A673 (cell line): ENCODE results near the gene GPS1. TPM values are rescaled to one million over a fixed set of nuclear protein-coding genes. Genes with fewer than 3 reads are reported as not detected.

Source experiments
- BruUV-seq: library from RNA; stranded (reverse); fragments of 400-500 nt; replicated peaks from 2 replicates; lab custom pipeline; 2021; lab: Mats Ljungman, UMichigan
- CTCF ChIA-PET: fragments of 300-600 bp; sonication (Branson Sonifier 250); formaldehyde crosslinking; loops from one replicate; lab custom pipeline; 2022; ENCODE audit warnings: antibody characterized with exemption; lab: Charles Lee
- POLR2A ChIA-PET: fragments of 300-600 bp; sonication (Branson Sonifier 250); formaldehyde crosslinking; loops from one replicate; lab custom pipeline; 2022; ENCODE audit warnings: antibody characterized with exemption; ENCODE audit not compliant: low non-redundant PET; lab: Charles Lee
- DNase-seq: peaks from one replicate; pipeline ENCODE4 v3.0.0-alpha.2; 2015; ENCODE audit warnings: low spot score
- H3K27ac ChIP-seq: fragments of 200-600 bp; sonication (generic); 2 replicates; pipeline ENCODE4 v1.5.1; 2016; ENCODE audit warnings: mixed run types, low read depth, mild to moderate bottlenecking, mixed read lengths, antibody characterized with exemption, low read length; ENCODE audit not compliant: poor library complexity, severe bottlenecking
- H3K27me3 ChIP-seq: fragments of 200-600 bp; sonication (generic); replicated peaks from 2 replicates; pipeline ENCODE4 v1.6.1; 2017; ENCODE audit warnings: mixed run types, low read depth, mild to moderate bottlenecking, mixed read lengths, antibody characterized with exemption, low read length; ENCODE audit not compliant: insufficient read depth, poor library complexity
- H3K36me3 ChIP-seq: fragments of 200-600 bp; sonication (generic); 2 replicates; pipeline ENCODE4 v1.6.1; 2016; ENCODE audit warnings: mixed run types, mild to moderate bottlenecking, mixed read lengths, antibody characterized with exemption, low read length; ENCODE audit not compliant: insufficient read depth, poor library complexity, severe bottlenecking
- H3K4me1 ChIP-seq: fragments of 200-600 bp; sonication (generic); 2 replicates; pipeline ENCODE4 v1.6.1; 2017; ENCODE audit warnings: mixed run types, mild to moderate bottlenecking, mixed read lengths, antibody characterized with exemption, low read length; ENCODE audit not compliant: insufficient read depth, poor library complexity, severe bottlenecking
- H3K4me3 ChIP-seq: fragments of 200-600 bp; sonication (generic); 2 replicates; pipeline ENCODE4 v1.5.1; 2016; ENCODE audit warnings: low read depth, mixed run types, mild to moderate bottlenecking, mixed read lengths, low read length; ENCODE audit not compliant: poor library complexity, severe bottlenecking
- H3K9me3 ChIP-seq: fragments of 200-600 bp; sonication (generic); 2 replicates; pipeline ENCODE4 v1.6.1; 2016; ENCODE audit warnings: mixed run types, low read depth, mild to moderate bottlenecking, mixed read lengths, antibody characterized with exemption, low read length; ENCODE audit not compliant: poor library complexity, severe bottlenecking
- EZH2 ChIP-seq: fragments of 200-600 bp; sonication (generic); IDR thresholded peaks from 2 replicates; pipeline ENCODE4 v1.6.1; 2017; ENCODE audit warnings: borderline replicate concordance, low read depth, mild to moderate bottlenecking, mixed read lengths, antibody characterized with exemption, low read length; ENCODE audit not compliant: poor library complexity, severe bottlenecking
- intact Hi-C: fragments of 100-400 bp; cut with micrococcal nuclease; formaldehyde crosslinking; loops from one replicate; pipeline ENCODE4 v1.10.0; 2022; ENCODE audit not compliant: unreplicated experiment
- total RNA-seq: library from RNA; stranded (reverse); gene quantifications from 2 replicates; pipeline ENCODE4 v1.2.3, GENCODE V29; 2021
- TF ChIP-seq, protein P1 (sequence below): fragments of 300-800, 200-600 bp; sonication (generic); conservative IDR thresholded peaks from 2 replicates; pipeline ENCODE4 v1.5.1; 2017; ENCODE audit warnings: low read depth, mild to moderate bottlenecking, antibody characterized with exemption, low read length, moderate library complexity, mixed read lengths

GPS1 gene
- total RNA-seq, 1 experiment from 2014 or later = 162 TPM

DNA sequence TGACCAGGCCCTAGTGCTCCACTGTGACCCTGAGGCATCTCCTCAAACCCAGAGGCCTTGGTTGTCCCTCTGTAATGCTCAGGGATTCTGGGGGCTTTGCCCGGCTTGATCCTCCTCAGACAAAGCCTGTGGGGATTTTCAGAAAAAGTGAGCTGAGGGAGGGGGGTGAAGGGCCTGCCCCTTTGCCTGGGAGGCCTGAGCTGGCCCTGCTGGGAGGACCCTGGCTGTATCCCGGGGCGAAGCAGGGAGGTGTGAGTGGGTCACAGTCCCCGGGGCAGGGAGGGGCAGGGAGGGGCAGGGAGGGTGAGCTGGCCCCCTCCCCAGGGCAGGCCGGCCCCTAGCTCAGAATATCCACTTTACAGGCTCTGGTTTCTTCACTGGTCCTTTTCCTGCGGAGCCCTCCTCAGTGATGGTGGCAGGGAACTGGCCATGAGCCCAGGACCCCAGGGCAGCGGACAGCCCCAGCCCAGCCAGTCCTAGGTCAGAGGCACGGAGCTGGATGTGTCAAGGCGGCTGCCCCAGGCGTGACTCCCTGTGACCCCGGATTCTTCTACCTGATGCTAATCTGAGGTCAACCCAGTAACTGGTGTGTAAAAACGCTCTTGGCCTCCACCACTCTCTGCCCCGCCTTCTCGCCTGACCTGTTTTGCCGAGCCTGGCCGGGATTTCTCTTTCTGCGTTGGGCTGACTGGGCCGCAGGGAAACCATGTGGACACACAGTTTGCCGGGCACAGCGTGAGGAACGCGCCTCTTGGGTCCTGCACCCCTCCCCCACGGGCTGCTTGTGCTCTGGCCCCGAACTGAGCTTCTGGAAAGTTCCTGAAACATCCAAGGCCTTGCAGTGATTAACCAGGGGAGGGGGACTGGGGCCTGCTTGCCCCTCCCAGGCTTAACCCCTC, 52.1 kb downstream of the GPS1 start:
- no peaks in the 10 kb centered on the region for H3K36me3 ChIP-seq
- peak overlapping the region; percentile 30 for H3K27ac ChIP-seq
- H3K27me3 ChIP-seq = no peaks in the 10 kb centered on the region
- H3K4me1 ChIP-seq = peaks cover 30% of the 10 kb centered on the region
- DNase-seq = no peak
- no peak overlapping the region for H3K4me3 ChIP-seq
- CTCF ChIA-PET = no interaction called here
- no TSS peak for BruUV-seq
- intact Hi-C loops = no loop called here
- no peaks in the 10 kb centered on the region for H3K9me3 ChIP-seq
- TF ChIP-seq, protein P1, sequence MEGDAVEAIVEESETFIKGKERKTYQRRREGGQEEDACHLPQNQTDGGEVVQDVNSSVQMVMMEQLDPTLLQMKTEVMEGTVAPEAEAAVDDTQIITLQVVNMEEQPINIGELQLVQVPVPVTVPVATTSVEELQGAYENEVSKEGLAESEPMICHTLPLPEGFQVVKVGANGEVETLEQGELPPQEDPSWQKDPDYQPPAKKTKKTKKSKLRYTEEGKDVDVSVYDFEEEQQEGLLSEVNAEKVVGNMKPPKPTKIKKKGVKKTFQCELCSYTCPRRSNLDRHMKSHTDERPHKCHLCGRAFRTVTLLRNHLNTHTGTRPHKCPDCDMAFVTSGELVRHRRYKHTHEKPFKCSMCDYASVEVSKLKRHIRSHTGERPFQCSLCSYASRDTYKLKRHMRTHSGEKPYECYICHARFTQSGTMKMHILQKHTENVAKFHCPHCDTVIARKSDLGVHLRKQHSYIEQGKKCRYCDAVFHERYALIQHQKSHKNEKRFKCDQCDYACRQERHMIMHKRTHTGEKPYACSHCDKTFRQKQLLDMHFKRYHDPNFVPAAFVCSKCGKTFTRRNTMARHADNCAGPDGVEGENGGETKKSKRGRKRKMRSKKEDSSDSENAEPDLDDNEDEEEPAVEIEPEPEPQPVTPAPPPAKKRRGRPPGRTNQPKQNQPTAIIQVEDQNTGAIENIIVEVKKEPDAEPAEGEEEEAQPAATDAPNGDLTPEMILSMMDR = no peak
- POLR2A ChIA-PET = no interaction called here

DNA sequence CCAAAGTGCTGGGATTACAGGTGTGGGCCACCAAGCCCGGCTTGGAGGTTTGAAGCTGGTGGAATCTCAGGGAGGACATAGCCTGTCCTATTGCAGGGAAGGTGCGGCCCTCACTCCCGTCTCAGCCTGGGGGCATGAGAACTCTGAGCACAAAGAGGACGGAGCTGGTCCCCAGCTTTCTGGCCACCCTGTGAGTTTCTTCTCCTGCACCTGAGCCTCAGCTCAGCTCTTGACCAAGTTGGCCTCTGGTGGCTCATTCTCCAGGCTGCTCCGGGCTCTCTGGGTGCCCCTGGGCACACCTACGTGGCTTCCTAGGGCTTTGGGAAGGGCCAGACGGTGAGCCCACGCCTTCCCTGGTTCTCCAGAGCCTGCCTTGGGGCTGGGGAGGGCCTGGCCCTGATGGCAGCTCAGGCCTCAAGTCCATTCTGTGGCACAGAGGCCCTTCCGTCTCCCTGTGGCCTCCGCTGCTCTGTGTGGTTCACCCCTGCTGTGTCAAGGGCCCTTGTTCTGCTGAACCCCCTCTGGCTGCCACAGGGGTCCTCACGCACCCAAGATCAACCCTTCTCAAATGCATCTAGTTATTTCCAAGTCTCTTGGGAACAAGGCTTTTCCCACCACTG, 53.2 kb downstream of the GPS1 start:
- no TSS peak for BruUV-seq
- POLR2A ChIA-PET = no interaction called here
- H3K27me3 ChIP-seq = no peaks in the 10 kb centered on the region
- TF ChIP-seq, protein P1 = no peak
- no peak for TF ChIP-seq EZH2
- H3K27ac ChIP-seq = peak overlapping the region; percentile 80
- no peaks in the 10 kb centered on the region for H3K9me3 ChIP-seq
- intact Hi-C loops = no loop called here
- no peak for DNase-seq
- no peaks in the 10 kb centered on the region for H3K36me3 ChIP-seq
- H3K4me1 ChIP-seq = peaks cover 20% of the 10 kb centered on the region
- CTCF ChIA-PET = no interaction called here
- H3K4me3 ChIP-seq = no peak overlapping the region

DNA sequence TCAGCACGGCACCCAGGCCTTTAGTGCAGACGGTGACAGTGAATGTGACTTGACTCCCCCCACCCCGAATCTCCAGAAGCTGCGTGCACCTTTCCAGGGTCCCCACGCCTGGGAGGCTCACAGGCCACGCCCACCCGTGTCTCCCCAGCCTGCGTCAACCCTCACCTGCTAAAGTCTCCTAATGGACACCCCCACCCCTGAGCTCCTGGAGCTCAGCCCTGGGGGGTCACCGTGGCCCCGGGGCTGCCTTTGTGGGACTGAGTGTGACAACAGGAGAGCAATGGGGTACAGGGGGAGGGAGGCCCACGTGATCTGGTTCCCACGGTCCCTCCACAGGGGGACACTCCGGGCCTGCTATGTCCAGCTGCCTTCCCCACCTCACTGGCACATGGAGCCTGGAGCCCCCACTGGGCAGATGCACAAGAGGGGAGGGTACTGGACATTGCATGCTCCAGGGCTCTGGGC, 53.8 kb downstream of the GPS1 start:
- no peak overlapping the region for H3K4me3 ChIP-seq

More for the DNA sequence above, 53.8 kb downstream of the GPS1 start:
- H3K27ac ChIP-seq = peak overlapping the region; percentile 80
- no peak for DNase-seq
- no TSS peak for BruUV-seq
- CTCF ChIA-PET = no interaction called here
- POLR2A ChIA-PET = no interaction called here
- no peak for TF ChIP-seq EZH2
- TF ChIP-seq, protein P1 = no peak
- intact Hi-C loops = no loop called here
- peaks cover 20% of the 10 kb centered on the region for H3K4me1 ChIP-seq
- no peaks in the 10 kb centered on the region for H3K27me3 ChIP-seq
- no peaks in the 10 kb centered on the region for H3K9me3 ChIP-seq
- H3K36me3 ChIP-seq = no peaks in the 10 kb centered on the region
